Brain microvascular endothelial cell (primary cell): ENCODE results near the gene MSANTD3.

Source experiments
- DNase-seq: peaks from one replicate; pipeline ENCODE4 v3.0.0-alpha.2; 2020
- H3K27ac ChIP-seq: fragments of 250-450 bp; sonication (Bioruptor Pico); 2 replicates; pipeline ENCODE4 v1.5.1; 2020; ENCODE audit warnings: mild to moderate bottlenecking, moderate library complexity
- H3K27me3 ChIP-seq: fragments of 250-450 bp; sonication (Bioruptor Pico); replicated peaks from 2 replicates; pipeline ENCODE4 v1.5.1; 2020; ENCODE audit warnings: mild to moderate bottlenecking
- H3K36me3 ChIP-seq: fragments of 250-450 bp; sonication (Bioruptor Pico); replicated peaks from 2 replicates; pipeline ENCODE4 v1.5.1; 2020; ENCODE audit warnings: mild to moderate bottlenecking
- H3K4me3 ChIP-seq: 2 replicates; pipeline ENCODE4 v1.5.1; 2011; ENCODE audit warnings: low read depth, mild to moderate bottlenecking, control low read depth, low read length, moderate library complexity
- CTCF ChIP-seq: IDR thresholded peaks from 2 replicates; pipeline ENCODE4 v1.5.1; 2011; ENCODE audit warnings: low read depth, mild to moderate bottlenecking, moderate library complexity, low read length, control low read depth, inconsistent platforms; ENCODE audit errors: missing control alignments
- in situ Hi-C: cut with HindIII; loops from 2 replicates; pipeline ENCODE4 v1.10.0; 2017; ENCODE audit warnings: low sequenced_read_pairs, low pct_ligation_motif_present

Gene MSANTD3

DNA sequence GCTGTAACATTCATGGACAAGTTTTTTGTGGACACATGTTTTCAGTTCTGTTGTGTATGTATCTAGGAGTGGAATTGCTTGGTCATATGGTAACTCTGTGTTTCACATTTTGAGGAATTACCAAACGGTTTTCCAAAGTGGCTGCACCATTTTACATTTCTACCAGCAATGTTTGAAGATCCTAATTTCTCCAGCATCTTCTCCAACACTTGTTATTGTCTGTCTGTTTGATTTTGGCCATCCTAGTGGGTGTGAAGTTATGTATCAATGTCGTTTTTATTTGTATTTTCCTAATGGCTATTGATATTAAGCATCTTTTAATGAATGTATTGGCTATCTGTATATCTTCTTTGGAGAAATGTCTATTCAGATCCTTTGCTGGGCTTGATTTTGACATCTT is 52.9 kb downstream of the MSANTD3 start:
- no peaks in the 10 kb centered on the region for H3K36me3 ChIP-seq
- in situ Hi-C loops, result no loop called here
- no peak for DNase-seq
- H3K27ac ChIP-seq, result no peak overlapping the region
- TF ChIP-seq CTCF, result no peak
- H3K27me3 ChIP-seq, result no peaks in the 10 kb centered on the region
- no peak overlapping the region for H3K4me3 ChIP-seq

- no peaks in the 10 kb centered on the region for H3K27me3 ChIP-seq
- H3K36me3 ChIP-seq, result no peaks in the 10 kb centered on the region
- H3K4me3 ChIP-seq, result no peak overlapping the region
- no peak for DNase-seq
- no peak for TF ChIP-seq CTCF
- in situ Hi-C loops, result no loop called here
- H3K27ac ChIP-seq, result no peak overlapping the region
These were observed 58.3 kb downstream of the MSANTD3 start for GRCh38 chr9:100485196-100485595.

- TF ChIP-seq CTCF, result no peak
- Histone ChIP-seq H3K27ac (no peak overlapping the region), H3K4me3 (no peak overlapping the region), H3K27me3 (no peaks in the 10 kb centered on the region), H3K36me3 (no peaks in the 10 kb centered on the region)
- in situ Hi-C loops, result no loop called here
- DNase-seq, result no peak
These were observed 59.7 kb downstream of the MSANTD3 start for GRCh38 chr9:100486479-100487176.

DNA sequence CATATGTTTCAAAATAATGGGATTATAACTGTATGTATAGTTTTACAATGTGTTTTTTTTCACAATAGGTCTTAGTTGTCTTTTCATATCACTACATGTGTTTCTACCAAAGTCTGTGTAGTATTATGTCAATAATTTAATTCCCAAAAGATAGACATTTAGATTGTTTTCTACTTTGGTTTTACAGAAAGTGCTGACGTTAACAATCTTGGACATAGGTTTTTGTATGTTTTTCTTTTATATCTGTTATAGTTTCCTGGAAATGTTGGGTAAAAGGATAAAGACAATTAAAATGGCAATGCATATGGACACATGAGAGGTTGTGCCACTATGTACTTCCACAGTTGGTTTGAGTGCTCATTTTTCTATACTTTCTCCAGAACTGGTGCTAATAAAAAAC is 61.2 kb downstream of the MSANTD3 start:
- Histone ChIP-seq H3K4me3 (no peak overlapping the region), H3K27me3 (no peaks in the 10 kb centered on the region), H3K36me3 (no peaks in the 10 kb centered on the region), H3K27ac (no peak overlapping the region)
- in situ Hi-C loops, result no loop called here
- no peak for DNase-seq
- no peak for TF ChIP-seq CTCF

- no peak overlapping the region for H3K27ac ChIP-seq
- H3K27me3 ChIP-seq, result no peaks in the 10 kb centered on the region
- H3K4me3 ChIP-seq, result no peak overlapping the region
- H3K36me3 ChIP-seq, result no peaks in the 10 kb centered on the region
- TF ChIP-seq CTCF, result no peak
- in situ Hi-C loops, result no loop called here
- DNase-seq, result no peak
These were observed 62.9 kb downstream of the MSANTD3 start for GRCh38 chr9:100489836-100490235.

GRCh38 chr9:100492952-100493351 is 66.0 kb downstream of the MSANTD3 start:
- no peaks in the 10 kb centered on the region for H3K27me3 ChIP-seq
- in situ Hi-C loops, result no loop called here
- H3K27ac ChIP-seq, result no peak overlapping the region
- H3K36me3 ChIP-seq, result no peaks in the 10 kb centered on the region
- H3K4me3 ChIP-seq, result no peak overlapping the region
- DNase-seq, result no peak
- peak; percentile 56 for TF ChIP-seq CTCF
